A549 treated with Hydrocortisone at 1 μM for 4 hours (cell line): ENCODE measurements around the gene TPPP3. TPM values are rescaled to one million over a fixed set of nuclear protein-coding genes. Genes with fewer than 3 reads are reported as not detected.

Source experiments
- total RNA-seq: library from RNA; stranded (reverse); fragments of 200-300 nt; extraction: Qiagen RNA extraction; gene quantifications from 5 replicates; pipeline ENCODE4 v1.2.3, GENCODE V29; 2022

Gene TPPP3
- total RNA-seq = 9.5 to 13.9 TPM (median 13.7 TPM) in 5 replicates

DNA sequence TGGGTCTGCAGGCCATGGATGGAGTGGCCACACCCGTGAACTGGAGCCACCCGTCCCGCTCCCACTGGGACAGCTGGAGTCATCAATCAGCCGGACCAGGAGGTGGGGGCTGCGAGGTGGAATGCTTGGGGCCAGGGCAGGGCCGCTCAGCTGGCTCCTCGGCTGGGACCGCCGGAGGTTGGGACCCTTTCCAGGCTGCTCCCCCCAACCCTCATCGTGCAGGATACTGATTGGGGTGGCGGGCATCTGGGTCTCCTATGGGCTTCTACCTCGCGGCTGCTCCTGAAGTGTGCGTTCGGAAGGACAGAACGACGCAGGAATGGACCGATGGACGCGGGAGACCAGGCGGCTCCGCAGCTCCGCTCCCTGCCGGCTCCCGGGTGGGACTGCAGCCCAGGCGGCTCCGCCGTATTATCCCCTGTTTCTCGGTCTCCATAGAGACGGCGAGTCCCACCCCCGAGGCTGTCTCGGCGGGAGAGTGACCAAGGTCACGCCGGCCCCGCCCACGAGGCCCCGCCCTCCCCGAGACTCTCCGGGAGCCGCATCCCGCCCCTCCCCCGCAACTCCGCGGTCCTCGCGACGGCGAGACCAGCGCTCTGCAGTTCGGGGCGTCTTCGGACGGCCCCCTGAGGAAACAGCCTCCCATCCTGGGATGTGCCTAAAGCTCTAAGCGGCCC is at the start of gene TPPP3:
Gene TPPP3 (minus strand): TSS at position 388 of the 677 bp plus-strand sequence. CDS start 2,387 bp downstream, outside the sequence.

DNA sequence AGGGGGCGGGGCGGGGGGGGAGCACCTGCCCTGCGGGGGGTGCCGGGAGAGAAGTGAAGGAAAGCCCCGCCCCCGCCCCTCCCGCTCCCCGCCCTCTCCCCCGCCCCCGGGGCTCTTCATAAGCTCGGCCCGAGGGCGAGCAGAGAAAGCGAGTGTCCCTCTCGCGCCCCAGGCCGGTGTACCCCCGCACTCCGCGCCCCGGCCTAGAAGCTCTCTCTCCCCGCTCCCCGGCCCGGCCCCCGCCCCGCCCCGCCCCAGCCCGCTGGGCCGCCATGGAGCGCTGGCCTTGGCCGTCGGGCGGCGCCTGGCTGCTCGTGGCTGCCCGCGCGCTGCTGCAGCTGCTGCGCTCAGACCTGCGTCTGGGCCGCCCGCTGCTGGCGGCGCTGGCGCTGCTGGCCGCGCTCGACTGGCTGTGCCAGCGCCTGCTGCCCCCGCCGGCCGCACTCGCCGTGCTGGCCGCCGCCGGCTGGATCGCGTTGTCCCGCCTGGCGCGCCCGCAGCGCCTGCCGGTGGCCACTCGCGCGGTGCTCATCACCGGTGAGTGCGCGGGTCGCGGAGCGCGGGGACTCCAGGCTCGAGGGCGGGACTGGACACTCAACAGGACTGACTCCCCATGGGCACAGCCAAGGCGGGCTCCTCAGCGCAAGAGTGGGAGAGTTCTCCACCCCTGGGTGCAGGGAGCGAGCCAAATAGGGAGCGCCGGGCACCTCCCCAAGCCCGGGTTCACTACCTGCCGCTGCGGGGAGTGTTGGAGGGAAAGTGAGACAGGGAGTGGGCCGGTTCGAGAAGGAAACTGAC is 37.9 kb upstream of the TPPP3 start, which contains the start of gene HSD11B2:
Gene HSD11B2 (plus strand): TSS at position 145 of the 798 bp plus-strand sequence. CDS start 128 bp downstream, at position 273.

DNA sequence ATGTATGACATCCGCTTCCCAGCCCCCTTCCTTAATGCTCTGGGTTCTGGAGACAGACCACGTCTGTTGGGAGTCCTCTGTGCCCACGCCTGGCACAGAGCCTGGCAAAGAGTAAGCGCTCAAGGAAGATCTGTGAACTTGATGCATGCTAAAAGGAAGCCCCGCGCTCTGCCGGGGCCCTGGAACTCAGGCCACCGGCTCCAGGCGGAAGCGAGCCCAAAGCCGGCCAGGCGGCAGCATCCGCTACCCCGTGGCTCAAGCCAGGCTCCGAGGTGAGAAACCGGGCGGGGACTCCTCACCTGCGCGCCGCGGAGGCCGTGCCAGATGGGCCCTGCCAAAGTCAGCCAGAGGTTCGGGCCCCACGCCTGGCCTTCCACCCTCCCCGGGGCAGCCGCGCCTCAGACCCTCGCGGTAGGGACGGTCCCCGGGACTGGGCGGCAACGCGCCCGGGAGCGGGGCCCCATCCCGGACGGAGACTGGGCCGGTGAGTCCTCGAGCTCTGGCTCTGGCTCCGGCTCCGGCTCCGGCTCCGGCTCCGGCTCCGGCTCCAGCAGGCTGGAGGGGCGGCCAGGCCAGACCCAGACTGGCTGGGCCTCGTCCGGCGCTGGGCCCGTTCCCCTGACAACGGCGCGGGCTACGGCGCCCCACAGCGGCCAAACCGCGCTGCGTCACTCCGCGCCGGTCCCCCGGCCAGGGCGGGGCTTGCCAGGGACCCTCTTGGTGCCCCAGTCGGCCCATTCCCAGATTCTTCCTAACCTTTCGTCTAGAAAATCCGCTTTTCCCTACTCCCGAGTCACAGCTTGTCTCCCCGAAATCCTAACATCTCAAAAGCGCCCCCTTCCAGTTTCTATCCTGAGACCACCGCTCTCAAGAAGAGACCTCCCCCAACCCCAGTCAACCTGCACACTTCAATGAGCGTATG is 22.8 kb upstream of the TPPP3 start, which contains the start of gene ZDHHC1:
Gene ZDHHC1 (minus strand): TSS at position 606 of the 922 bp plus-strand sequence. CDS start 8,702 bp downstream, outside the sequence.

Other genes starting within 250 kb of the TPPP3 start
- gene B3GNT9, start 242.5 kb downstream of the TPPP3 start, total RNA-seq = 7.0 to 9.5 TPM (median 8.9 TPM) in 5 replicates
- 15.1 to 22.9 TPM (median 21.6 TPM) in 5 replicates for gene TRADD, start 233.6 kb downstream of the TPPP3 start, total RNA-seq
- gene FBXL8, start 233.5 kb downstream of the TPPP3 start, total RNA-seq = 6.3 to 9.6 TPM (median 8.4 TPM) in 5 replicates
- gene HSF4, start 228.8 kb downstream of the TPPP3 start, total RNA-seq = 13.1 to 17.8 TPM (median 14.8 TPM) in 5 replicates
- 80.2 to 102 TPM (median 97.0 TPM) in 5 replicates for gene NOL3, start 223.0 kb downstream of the TPPP3 start, total RNA-seq
- gene MATCAP1, start 209.5 kb downstream of the TPPP3 start, total RNA-seq = 5.5 to 9.0 TPM (median 6.2 TPM) in 5 replicates
- gene EXOC3L1, start 203.4 kb downstream of the TPPP3 start, total RNA-seq = 0.06 to 0.25 TPM (median 0.17 TPM) in 5 replicates
- gene E2F4, start 201.3 kb downstream of the TPPP3 start, total RNA-seq = 92.3 to 103 TPM (median 99.1 TPM) in 5 replicates
- gene ELMO3, start 194.4 kb downstream of the TPPP3 start, total RNA-seq = 0.76 to 1.3 TPM (median 1.2 TPM) in 5 replicates
- gene TMEM208, start 166.4 kb downstream of the TPPP3 start, total RNA-seq = 84.1 to 104 TPM (median 91.8 TPM) in 5 replicates
- gene FHOD1, start 146.0 kb downstream of the TPPP3 start, total RNA-seq = 41.9 to 59.6 TPM (median 54.0 TPM) in 5 replicates
- 1.2 to 1.9 TPM (median 1.5 TPM) in 5 replicates for gene SLC9A5, start 144.5 kb downstream of the TPPP3 start, total RNA-seq
- 12.7 to 16.0 TPM (median 15.3 TPM) in 5 replicates for gene PLEKHG4, start 114.0 kb downstream of the TPPP3 start, total RNA-seq
- gene KCTD19, start 66.8 kb downstream of the TPPP3 start, total RNA-seq = 0.21 to 0.53 TPM (median 0.39 TPM) in 5 replicates
- gene LRRC36, start 66.7 kb downstream of the TPPP3 start, total RNA-seq = 0.06 to 0.17 TPM in 2 of 5 replicates, not detected in the others
- gene ZDHHC1, start 23.0 kb upstream of the TPPP3 start, total RNA-seq = 5.4 to 6.9 TPM (median 6.8 TPM) in 5 replicates
- gene HSD11B2, start 37.6 kb upstream of the TPPP3 start, total RNA-seq = 2.0 to 2.3 TPM (median 2.2 TPM) in 5 replicates
- gene ATP6V0D1, start 87.7 kb upstream of the TPPP3 start, total RNA-seq = 102 to 121 TPM (median 114 TPM) in 5 replicates
- gene AGRP, start 90.0 kb upstream of the TPPP3 start, total RNA-seq = 0.20 TPM in 1 of 5 replicates, not detected in the others
- 38.8 to 45.9 TPM (median 43.7 TPM) in 5 replicates for gene RIPOR1, start 135.3 kb upstream of the TPPP3 start, total RNA-seq
- 31.5 to 41.8 TPM (median 34.4 TPM) in 5 replicates for gene CTCF, start 169.0 kb upstream of the TPPP3 start, total RNA-seq